ENCODE measurements around the gene DNAH7.
"Not testable (repeated sequence)": the region's sequence is repeated elsewhere in the genome, so short reads cannot be mapped to it uniquely, and the experiment has no call there.

The DNAH7 gene

DNA sequence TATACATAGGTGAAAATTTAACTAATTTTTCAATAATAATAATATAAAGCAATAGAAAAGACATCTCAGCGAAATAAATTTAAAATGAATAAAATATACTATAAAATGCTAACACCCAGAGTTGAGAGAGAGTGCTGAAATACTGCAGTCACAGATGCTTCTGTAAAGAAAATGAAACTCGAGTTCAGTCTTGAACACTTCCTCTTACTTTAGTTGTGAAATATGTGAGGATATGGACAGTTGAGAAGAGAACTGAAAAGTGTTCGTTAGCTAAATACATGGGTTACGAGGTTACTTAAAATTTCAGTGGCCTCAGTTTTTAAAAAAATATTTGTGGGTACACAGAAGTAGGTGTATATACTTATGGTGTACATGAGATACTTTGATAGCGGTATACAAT lies 106.8 kb downstream of the DNAH7 start:
- Histone ChIP-seq H3K27ac (ENCODE audit: low read depth, low read length) (no peak overlapping the region), H3K4me1 (ENCODE audit: insufficient read depth, low read length) (no peaks in the 10 kb centered on the region), H3K9me3 (ENCODE audit: insufficient read depth, low read depth, low read length) (no peaks in the 10 kb centered on the region), H3K36me3 (ENCODE audit: insufficient read depth, low read length) (no peaks in the 10 kb centered on the region), H3K9ac (ENCODE audit: low read depth, low read length) (no peak overlapping the region), H3K4me3 (ENCODE audit: low read length) (no peak overlapping the region), H3K27me3 (ENCODE audit: insufficient read depth, low read length) (no peaks in the 10 kb centered on the region)
- WGBS = 94% methylated on average over 3 of the region's 5 CpGs

DNA sequence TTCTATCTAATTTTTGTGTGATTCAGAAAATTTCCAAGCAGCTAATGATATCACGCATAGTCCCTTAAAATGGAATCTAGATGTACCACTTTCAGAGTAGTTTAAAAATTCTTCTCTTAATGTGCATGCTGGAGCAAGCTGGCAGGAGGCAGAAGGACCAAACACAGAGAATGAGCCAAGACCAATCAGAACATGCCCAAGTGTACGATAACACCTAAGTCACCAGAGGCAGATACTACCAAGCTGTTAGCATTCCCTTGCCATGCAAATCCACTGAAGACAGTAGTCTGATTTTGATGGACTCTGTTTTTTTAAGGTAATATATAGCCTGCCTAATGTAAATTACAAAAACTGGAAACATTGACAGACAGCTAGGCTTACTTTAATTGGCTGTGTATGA lies 109.3 kb downstream of the DNAH7 start:
- no peak overlapping the region for H3K9ac ChIP-seq (ENCODE audit: low read depth, low read length)
- H3K27me3 ChIP-seq (ENCODE audit: insufficient read depth, low read length) = no peaks in the 10 kb centered on the region
- WGBS = 100% methylated on average over 2 of the region's 2 CpGs
- H3K4me3 ChIP-seq (ENCODE audit: low read length) = no peak overlapping the region
- no peaks in the 10 kb centered on the region for H3K36me3 ChIP-seq (ENCODE audit: insufficient read depth, low read length)
- H3K4me1 ChIP-seq (ENCODE audit: insufficient read depth, low read length) = no peaks in the 10 kb centered on the region
- no peak overlapping the region for H3K27ac ChIP-seq (ENCODE audit: low read depth, low read length)
- H3K9me3 ChIP-seq (ENCODE audit: insufficient read depth, low read depth, low read length) = no peaks in the 10 kb centered on the region; the same call in 1 of the 2 replicates

DNA sequence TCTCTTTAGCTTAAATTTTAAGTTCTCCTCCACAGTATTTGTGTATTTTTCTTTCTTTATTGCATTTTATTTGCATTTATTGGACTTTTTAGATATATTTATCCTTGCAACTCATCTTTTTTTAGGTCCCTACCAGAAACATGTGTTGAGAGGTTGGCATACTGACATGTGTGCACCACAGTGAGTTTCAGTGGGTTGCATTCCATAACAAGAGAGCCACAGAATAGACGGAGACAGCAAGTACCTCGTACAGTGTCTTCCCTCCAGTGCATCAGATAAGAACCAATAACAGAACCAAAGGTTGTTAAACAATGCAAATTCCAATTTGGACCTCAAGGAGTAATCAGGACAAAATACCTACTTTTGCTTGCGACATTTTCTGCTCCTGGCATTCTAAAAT lies 111.9 kb downstream of the DNAH7 start:
- no peaks in the 10 kb centered on the region for H3K36me3 ChIP-seq (ENCODE audit: insufficient read depth, low read length)
- no peaks in the 10 kb centered on the region; the same call in 1 of the 2 replicates for H3K9me3 ChIP-seq (ENCODE audit: insufficient read depth, low read depth, low read length)
- 93% methylated on average over 3 of the region's 3 CpGs for WGBS
- H3K27me3 ChIP-seq (ENCODE audit: insufficient read depth, low read length) = no peaks in the 10 kb centered on the region
- H3K4me3 ChIP-seq (ENCODE audit: low read length) = no peak overlapping the region
- H3K9ac ChIP-seq (ENCODE audit: low read depth, low read length) = no peak overlapping the region
- H3K4me1 ChIP-seq (ENCODE audit: insufficient read depth, low read length) = no peaks in the 10 kb centered on the region
- H3K27ac ChIP-seq (ENCODE audit: low read depth, low read length) = no peak overlapping the region

DNA sequence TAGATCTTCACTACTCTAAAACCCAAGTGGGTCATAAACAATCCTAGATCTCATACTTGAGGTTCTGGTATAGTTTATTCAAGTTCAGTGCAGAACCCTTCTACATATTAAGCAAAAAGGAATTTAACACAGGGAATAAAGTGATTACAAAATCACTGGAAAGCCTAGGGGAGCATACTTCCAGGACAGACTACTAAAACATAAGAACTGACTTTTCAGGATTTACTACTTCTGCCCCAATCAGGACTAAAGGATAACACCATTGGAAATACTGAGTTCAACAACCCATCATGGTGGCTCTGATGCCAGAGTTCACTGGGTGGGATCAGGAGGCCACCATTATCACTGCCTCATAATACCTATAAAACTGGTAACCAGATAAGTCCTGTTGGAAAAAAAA lies 123.6 kb downstream of the DNAH7 start:
- Histone ChIP-seq H3K27ac (ENCODE audit: low read depth, low read length) (no peak overlapping the region), H3K36me3 (ENCODE audit: insufficient read depth, low read length) (no peaks in the 10 kb centered on the region)

GRCh38 chr2:195937176-195937575 lies 131.5 kb downstream of the DNAH7 start:
- Histone ChIP-seq H3K9ac (ENCODE audit: low read depth, low read length) (no peak overlapping the region), H3K27me3 (ENCODE audit: insufficient read depth, low read length) (no peaks in the 10 kb centered on the region), H3K4me1 (ENCODE audit: insufficient read depth, low read length) (no peaks in the 10 kb centered on the region), H3K4me3 (ENCODE audit: low read length) (no peak overlapping the region), H3K27ac (ENCODE audit: low read depth, low read length) (no peak overlapping the region), H3K36me3 (ENCODE audit: insufficient read depth, low read length) (no peaks in the 10 kb centered on the region), H3K9me3 (ENCODE audit: insufficient read depth, low read depth, low read length) (no peaks in the 10 kb centered on the region)

More for the DNA sequence above, 123.6 kb downstream of the DNAH7 start:
- Histone ChIP-seq H3K4me3 (ENCODE audit: low read length) (no peak overlapping the region), H3K4me1 (ENCODE audit: insufficient read depth, low read length) (no peaks in the 10 kb centered on the region), H3K27me3 (ENCODE audit: insufficient read depth, low read length) (no peaks in the 10 kb centered on the region), H3K9me3 (ENCODE audit: insufficient read depth, low read depth, low read length) (no peaks in the 10 kb centered on the region), H3K9ac (ENCODE audit: low read depth, low read length) (no peak overlapping the region)

DNA sequence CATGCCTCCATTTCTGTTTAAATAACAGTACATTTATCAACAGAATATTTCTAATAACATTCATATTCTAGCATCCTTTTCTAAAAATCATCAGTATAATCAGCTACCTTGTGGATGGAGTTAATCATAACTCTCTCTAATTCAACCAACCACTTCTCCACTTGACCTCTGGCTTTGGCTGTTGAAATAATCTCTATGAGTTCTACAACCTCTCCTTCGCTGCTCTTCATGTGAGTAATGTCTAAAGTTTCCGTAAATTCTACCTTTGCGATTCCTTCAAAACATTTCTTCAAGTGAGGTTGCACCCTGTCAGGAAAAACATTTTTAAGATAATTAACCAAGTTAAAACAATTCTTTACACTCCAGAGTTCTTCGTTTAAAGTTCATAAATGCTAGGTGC lies 134.2 kb downstream of the DNAH7 start:
- 100% methylated on average over 3 of the region's 4 CpGs for WGBS
- Histone ChIP-seq H3K27me3 (ENCODE audit: insufficient read depth, low read length) (no peaks in the 10 kb centered on the region), H3K9me3 (ENCODE audit: insufficient read depth, low read depth, low read length) (no peaks in the 10 kb centered on the region), H3K4me3 (ENCODE audit: low read length) (no peak overlapping the region), H3K9ac (ENCODE audit: low read depth, low read length) (no peak overlapping the region), H3K4me1 (ENCODE audit: insufficient read depth, low read length) (no peaks in the 10 kb centered on the region), H3K27ac (ENCODE audit: low read depth, low read length) (no peak overlapping the region), H3K36me3 (ENCODE audit: insufficient read depth, low read length) (no peaks in the 10 kb centered on the region)

DNA sequence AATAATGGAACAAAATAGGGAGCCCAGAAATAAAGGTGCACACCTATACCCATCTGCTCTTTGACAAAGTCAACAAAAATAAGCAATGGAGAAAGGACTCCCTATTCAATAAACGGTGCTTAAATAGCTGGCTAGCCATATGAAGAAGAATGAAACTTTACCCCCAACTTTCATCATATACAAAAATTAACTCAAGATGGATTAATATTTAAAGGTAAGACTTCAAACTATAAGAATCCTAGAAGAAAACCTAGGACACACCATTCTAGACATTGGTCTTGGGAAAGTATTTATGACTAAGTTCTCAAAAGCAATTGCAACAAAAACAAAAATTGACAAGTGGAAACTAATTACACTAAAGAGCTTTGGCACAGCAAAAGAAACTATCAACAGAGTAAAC lies 139.1 kb downstream of the DNAH7 start:
- Histone ChIP-seq H3K9ac (ENCODE audit: low read depth, low read length) (no peak overlapping the region), H3K27ac (ENCODE audit: low read depth, low read length) (no peak overlapping the region), H3K4me3 (ENCODE audit: low read length) (no peak overlapping the region), H3K4me1 (ENCODE audit: insufficient read depth, low read length) (no peaks in the 10 kb centered on the region), H3K27me3 (ENCODE audit: insufficient read depth, low read length) (no peaks in the 10 kb centered on the region), H3K36me3 (ENCODE audit: insufficient read depth, low read length) (no peaks in the 10 kb centered on the region), H3K9me3 (ENCODE audit: insufficient read depth, low read depth, low read length) (no peaks in the 10 kb centered on the region)
- no CpG with 5 or more reads among the region's 1 CpG for WGBS

GRCh38 chr2:195925120-195925519 lies 143.5 kb downstream of the DNAH7 start:
- no peaks in the 10 kb centered on the region for H3K9me3 ChIP-seq (ENCODE audit: insufficient read depth, low read depth, low read length)
- 93% methylated on average over 3 of the region's 3 CpGs for WGBS
- H3K27me3 ChIP-seq (ENCODE audit: insufficient read depth, low read length) = no peaks in the 10 kb centered on the region
- H3K9ac ChIP-seq (ENCODE audit: low read depth, low read length) = no peak overlapping the region
- H3K27ac ChIP-seq (ENCODE audit: low read depth, low read length) = no peak overlapping the region
- H3K4me3 ChIP-seq (ENCODE audit: low read length) = no peak overlapping the region
- no peaks in the 10 kb centered on the region for H3K4me1 ChIP-seq (ENCODE audit: insufficient read depth, low read length)
- no peaks in the 10 kb centered on the region for H3K36me3 ChIP-seq (ENCODE audit: insufficient read depth, low read length)

DNA sequence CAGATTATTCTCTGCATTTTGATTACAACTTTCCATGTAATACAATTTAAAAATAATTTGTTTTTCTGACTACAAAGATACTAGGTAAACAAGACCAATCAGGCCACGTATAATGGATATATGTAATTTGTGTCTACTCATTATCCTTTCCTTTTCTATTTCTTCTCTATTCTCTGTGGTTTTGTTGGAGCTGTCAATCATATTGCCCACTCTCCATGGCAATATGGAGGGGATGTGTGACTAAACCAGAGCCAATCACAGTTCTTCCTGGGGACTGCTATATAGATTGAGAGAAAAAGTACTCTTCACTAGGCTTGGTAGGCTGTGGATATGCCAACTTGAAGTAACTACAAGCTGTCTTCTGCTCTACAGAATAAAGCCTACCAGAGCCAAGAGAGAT lies 144.7 kb downstream of the DNAH7 start:
- H3K9ac ChIP-seq (ENCODE audit: low read depth, low read length) = no peak overlapping the region
- no CpG with 5 or more reads among the region's 1 CpG for WGBS
- H3K36me3 ChIP-seq (ENCODE audit: insufficient read depth, low read length) = no peaks in the 10 kb centered on the region
- H3K4me1 ChIP-seq (ENCODE audit: insufficient read depth, low read length) = no peaks in the 10 kb centered on the region
- no peak overlapping the region for H3K27ac ChIP-seq (ENCODE audit: low read depth, low read length)
- no peaks in the 10 kb centered on the region for H3K9me3 ChIP-seq (ENCODE audit: insufficient read depth, low read depth, low read length)
- H3K4me3 ChIP-seq (ENCODE audit: low read length) = no peak overlapping the region
- H3K27me3 ChIP-seq (ENCODE audit: insufficient read depth, low read length) = no peaks in the 10 kb centered on the region

DNA sequence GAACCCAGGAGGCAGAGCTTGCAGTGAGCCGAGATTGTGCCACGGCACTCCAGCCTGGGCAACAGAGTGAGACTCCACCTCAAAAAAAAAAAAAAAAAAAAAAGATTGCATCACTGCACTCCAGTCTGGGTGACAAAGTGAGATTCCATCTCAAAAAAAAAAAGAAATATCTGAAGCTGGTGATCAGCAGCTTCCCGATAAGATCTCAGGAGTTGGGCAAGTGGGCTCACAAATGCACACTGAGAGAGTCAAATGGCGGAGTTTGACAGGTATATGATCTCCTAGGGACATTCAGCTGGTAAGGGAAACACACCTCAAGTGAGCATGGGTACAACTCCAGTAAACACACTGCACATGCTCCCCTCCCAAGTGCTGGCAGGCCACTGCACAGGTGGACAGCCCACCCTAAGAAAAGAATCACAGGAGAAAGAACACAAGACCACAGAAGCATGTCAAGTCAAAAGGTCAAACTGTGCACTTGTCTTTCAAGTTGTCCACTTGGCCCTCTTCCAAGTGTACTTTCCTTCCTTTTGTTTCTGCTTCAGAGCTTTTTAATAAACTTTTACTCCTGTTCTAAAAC lies 151.5 kb downstream of the DNAH7 start:
- WGBS = 97% methylated on average over 4 of the region's 4 CpGs
- not testable (repeated sequence) for H3K27me3 ChIP-seq (ENCODE audit: insufficient read depth, low read length); H3K9ac ChIP-seq (ENCODE audit: low read depth, low read length); H3K9me3 ChIP-seq (ENCODE audit: insufficient read depth, low read depth, low read length); H3K36me3 ChIP-seq (ENCODE audit: insufficient read depth, low read length); H3K4me3 ChIP-seq (ENCODE audit: low read length); H3K4me1 ChIP-seq (ENCODE audit: insufficient read depth, low read length); H3K27ac ChIP-seq (ENCODE audit: low read depth, low read length)

DNA sequence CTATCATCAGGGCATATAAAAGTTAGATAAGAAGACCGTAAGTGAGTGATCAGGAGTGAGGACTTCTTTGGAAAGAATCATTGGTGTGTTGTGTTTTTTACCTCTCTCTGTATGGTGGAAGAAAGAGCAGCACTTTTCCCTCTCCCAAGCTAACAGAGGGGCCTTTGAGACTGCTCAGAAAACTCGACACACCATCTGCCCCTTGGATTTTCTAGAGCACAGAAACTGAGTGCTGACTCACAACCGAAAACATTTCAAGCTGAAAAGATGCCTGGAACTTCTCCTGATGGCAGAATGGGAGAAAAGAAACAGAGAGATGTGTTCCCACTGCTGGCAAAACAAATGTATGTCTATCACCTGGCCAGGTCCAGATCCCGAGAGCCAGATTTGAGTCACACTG lies 156.6 kb downstream of the DNAH7 start:
- H3K27me3 ChIP-seq (ENCODE audit: insufficient read depth, low read length) = no peaks in the 10 kb centered on the region
- whole genome bisulfite sequencing = 90% methylated on average over 4 of the region's 4 CpGs

DNA sequence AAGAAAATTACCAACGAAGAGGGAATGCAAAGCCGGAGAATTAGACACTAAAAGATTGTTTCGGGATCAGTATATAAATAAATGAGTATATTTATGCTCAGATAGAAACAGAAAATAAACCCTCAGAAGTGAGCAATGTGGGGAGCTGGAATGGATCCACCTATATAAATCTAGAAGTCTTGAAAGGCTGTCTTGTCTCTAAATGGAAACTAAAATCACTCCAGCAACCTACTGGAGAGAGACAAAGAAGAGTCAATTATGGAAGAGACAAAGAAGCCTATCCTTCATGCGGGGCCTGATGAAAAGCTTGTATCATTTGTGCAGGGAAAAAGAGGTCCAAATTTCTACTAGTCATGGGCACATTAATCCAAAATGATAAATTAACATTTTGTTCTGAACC lies 158.1 kb downstream of the DNAH7 start:
- no peak overlapping the region for H3K27ac ChIP-seq (ENCODE audit: low read depth, low read length)
- no peak overlapping the region for H3K4me3 ChIP-seq (ENCODE audit: low read length)
- H3K36me3 ChIP-seq (ENCODE audit: insufficient read depth, low read length) = no peaks in the 10 kb centered on the region
- no peaks in the 10 kb centered on the region for H3K9me3 ChIP-seq (ENCODE audit: insufficient read depth, low read depth, low read length)
- 90% methylated on average over 4 of the region's 4 CpGs for WGBS
- no peak overlapping the region for H3K9ac ChIP-seq (ENCODE audit: low read depth, low read length)
- no peaks in the 10 kb centered on the region for H3K4me1 ChIP-seq (ENCODE audit: insufficient read depth, low read length)
- no peaks in the 10 kb centered on the region for H3K27me3 ChIP-seq (ENCODE audit: insufficient read depth, low read length)

More for the DNA sequence above, 156.6 kb downstream of the DNAH7 start:
- no peaks in the 10 kb centered on the region for H3K4me1 ChIP-seq (ENCODE audit: insufficient read depth, low read length)
- H3K4me3 ChIP-seq (ENCODE audit: low read length) = no peak overlapping the region
- H3K9me3 ChIP-seq (ENCODE audit: insufficient read depth, low read depth, low read length) = no peaks in the 10 kb centered on the region
- H3K36me3 ChIP-seq (ENCODE audit: insufficient read depth, low read length) = no peaks in the 10 kb centered on the region
- no peak overlapping the region for H3K9ac ChIP-seq (ENCODE audit: low read depth, low read length)
- no peak overlapping the region for H3K27ac ChIP-seq (ENCODE audit: low read depth, low read length)
